ENCODE data around the gene FBRS.
"Not testable (repeated sequence)": the region's sequence is repeated elsewhere in the genome, so short reads cannot be mapped to it uniquely, and the experiment has no call there.

DNA sequence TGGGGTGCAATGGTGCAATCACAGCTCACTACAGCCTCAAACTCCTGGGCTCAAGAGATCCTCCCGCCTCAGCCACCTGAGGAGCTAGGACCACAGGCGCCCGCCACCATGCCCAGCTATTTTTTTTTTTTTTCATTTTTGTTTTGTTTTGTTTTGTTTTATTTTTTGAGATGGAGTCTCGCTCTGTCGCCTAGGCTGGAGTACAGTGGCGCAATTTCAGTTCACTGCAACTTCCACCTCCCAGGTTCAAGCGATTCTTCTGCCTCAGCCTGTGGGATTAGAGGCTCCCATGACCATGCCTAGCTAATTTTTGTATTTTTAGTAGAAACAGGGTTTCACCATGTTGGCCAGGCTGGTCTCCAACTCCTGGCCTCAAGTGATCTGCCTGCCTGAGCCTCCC is 25.8 kb upstream of the FBRS start:
- TF ChIP-seq EZH2phosphoT487 (IDR thresholded peaks at IDR 0.05; ENCODE audit: insufficient read depth, low read depth); EZH2 (IDR thresholded peaks at IDR 0.05; ENCODE audit: insufficient read depth, poor library complexity, severe bottlenecking): not testable (repeated sequence)
